SK-N-SH (cell line): ENCODE data around the gene ZNF346. TPM values are rescaled to one million over a fixed set of nuclear protein-coding genes. Genes with fewer than 3 reads are reported as not detected.
A peak's percentile ranks its signal among the peaks of the same experiment; 100 is the strongest.

ENCODE experiments used
- CTCF ChIA-PET: fragments of 300-600, 350-600 bp; formaldehyde crosslinking; extraction: SDS; loops from one replicate; lab custom pipeline; 2021; lab: Yijun Ruan, JAX
- POLR2A ChIA-PET: fragments of 350-600 bp; sonication (Branson Sonifier 250); formaldehyde crosslinking; extraction: SDS; loops from one replicate; lab custom pipeline; 2020; ENCODE audit warnings: antibody characterized with exemption, inconsistent platforms; lab: Yijun Ruan, JAX
- DNase-seq: peaks from one replicate; pipeline ENCODE4 v3.0.0; 2012
- H2AFZ ChIP-seq: fragments of 200-600 bp; sonication (generic); 2 replicates; pipeline ENCODE4 v1.8.1; 2016; ENCODE audit warnings: antibody characterized with exemption, mild to moderate bottlenecking, low read depth
- H3F3A ChIP-seq: fragments of 200-600 bp; sonication (generic); replicated peaks from 2 replicates; pipeline ENCODE3; 2016; ENCODE audit warnings: antibody characterized with exemption, mild to moderate bottlenecking; ENCODE audit not compliant: insufficient read depth
- H3K27ac ChIP-seq, 2 experiments: fragments of 200-500 bp in 1 of 2; fragments of 200-600 bp in 1 of 2; sonication (Bioruptor generic) in 1 of 2; sonication (generic), shearing (Covaris generic) in 1 of 2; 2 replicates each; pipeline versions ENCODE4 v1.5.1 to v1.6.1; 2014 to 2016; ENCODE audit warnings: low read depth in 2 of 2, inconsistent platforms in 1 of 2, low read length in 1 of 2, mild to moderate bottlenecking in 1 of 2, mixed read lengths in 1 of 2
- H3K27me3 ChIP-seq: fragments of 200-600 bp; sonication (generic), shearing (Covaris generic); 2 replicates; pipeline ENCODE4 v1.6.1; 2016; ENCODE audit warnings: mixed run types; ENCODE audit not compliant: insufficient read depth
- H3K36me3 ChIP-seq, 2 experiments: fragments of 200-500 bp in 1 of 2; fragments of 200-600 bp in 1 of 2; sonication (Bioruptor generic) in 1 of 2; sonication (generic) in 1 of 2; replicated peaks in 1 of 2; 2 replicates each; pipeline versions ENCODE3 to v1.5.1; 2014 to 2016; ENCODE audit warnings: low read length in 1 of 2, mild to moderate bottlenecking in 1 of 2; ENCODE audit not compliant: insufficient read depth in 2 of 2, control insufficient read depth in 1 of 2
- H3K4me1 ChIP-seq, 2 experiments: fragments of 200-500 bp in 1 of 2; fragments of 200-600 bp in 1 of 2; sonication (Bioruptor generic) in 1 of 2; sonication (generic), shearing (Covaris generic) in 1 of 2; 2 replicates each; pipeline versions ENCODE4 v1.5.1 to v1.6.1; 2014 to 2016; ENCODE audit warnings: low read depth in 1 of 2, low read length in 1 of 2, mixed run types in 1 of 2; ENCODE audit not compliant: insufficient read depth in 2 of 2, control insufficient read depth in 1 of 2
- H3K4me2 ChIP-seq: fragments of 200-600 bp; sonication (generic), shearing (Covaris generic); 2 replicates; pipeline ENCODE4 v1.6.1; 2017; ENCODE audit warnings: mixed run types
- H3K4me3 ChIP-seq, 2 experiments: fragments of 200-500 bp in 1 of 2; fragments of 200-600 bp in 1 of 2; sonication (Bioruptor generic) in 1 of 2; sonication (generic), shearing (Covaris generic) in 1 of 2; 2 replicates each; pipeline versions ENCODE4 v1.5.1 to v1.8.1; 2014 to 2016; ENCODE audit warnings: low read depth in 2 of 2, inconsistent platforms in 1 of 2, low read length in 1 of 2, mild to moderate bottlenecking in 1 of 2, mixed read lengths in 1 of 2, moderate library complexity in 1 of 2
- H3K79me2 ChIP-seq: fragments of 200-600 bp; sonication (generic); 2 replicates; pipeline ENCODE4 v1.8.1; 2017; ENCODE audit warnings: mild to moderate bottlenecking; ENCODE audit not compliant: insufficient read depth
- H3K9ac ChIP-seq: fragments of 200-600 bp; sonication (generic); 2 replicates; pipeline ENCODE4 v1.6.1; 2017; ENCODE audit warnings: mixed run types
- H3K9me2 ChIP-seq: fragments of 200-600 bp; sonication (generic); 2 replicates; pipeline ENCODE4 v1.6.1; 2017; ENCODE audit warnings: mixed run types
- H3K9me3 ChIP-seq: fragments of 200-600 bp; sonication (generic); 2 replicates; pipeline ENCODE4 v1.6.1; 2017; ENCODE audit warnings: mixed run types, mild to moderate bottlenecking, moderate library complexity
- H4K20me1 ChIP-seq: fragments of 200-600 bp; sonication (generic); 2 replicates; pipeline ENCODE4 v1.6.1; 2017; ENCODE audit warnings: mild to moderate bottlenecking, mixed run types; ENCODE audit not compliant: insufficient read depth
- ELF1 ChIP-seq: IDR thresholded peaks from 2 replicates; pipeline ENCODE4 v1.4.0; 2012
- EZH2phosphoT487 ChIP-seq: fragments of 200-600 bp; sonication (generic); IDR thresholded peaks from 2 replicates; pipeline ENCODE4 v1.6.1; 2017; ENCODE audit warnings: low read depth, mixed run types, mild to moderate bottlenecking, antibody characterized with exemption, moderate library complexity, borderline replicate concordance
- FOXJ3 ChIP-seq: sonication (generic); formaldehyde crosslinking; IDR thresholded peaks from 2 replicates; pipeline ENCODE4 v1.5.1; 2020; ENCODE audit warnings: mild to moderate bottlenecking, missing genetic modification reagents
- NFIC ChIP-seq: IDR thresholded peaks from 2 replicates; pipeline ENCODE4 v1.4.0; 2012; ENCODE audit warnings: borderline replicate concordance
- NRF1 ChIP-seq: IDR thresholded peaks from 2 replicates; pipeline ENCODE4 v1.6.1; 2012; ENCODE audit warnings: low read depth, mild to moderate bottlenecking, low read length
- RCOR1 ChIP-seq: fragments of 150-350 bp; IDR thresholded peaks from 2 replicates; pipeline ENCODE4 v1.6.1; 2017; ENCODE audit warnings: antibody characterized with exemption, low read length
- RXRA ChIP-seq: IDR thresholded peaks from 2 replicates; pipeline ENCODE4 v1.4.0; 2012; ENCODE audit warnings: low read depth, mild to moderate bottlenecking, borderline replicate concordance
- SMC3 ChIP-seq: IDR thresholded peaks from 2 replicates; pipeline ENCODE4 v1.6.1; 2012; ENCODE audit warnings: low read depth, low read length, improper control_type of control experiment
- TEAD4 ChIP-seq: IDR thresholded peaks from 2 replicates; pipeline ENCODE4 v1.4.0; 2012; ENCODE audit warnings: mild to moderate bottlenecking, borderline replicate concordance; ENCODE audit not compliant: insufficient read depth
- WGBS: methylation state at CpG from one replicate; pipeline ENCODE4 v1.1.6; 2017; ENCODE audit warnings: low lambda C conversion rate; 5-methylcytosine and 5-hydroxymethylcytosine counted together
- polyA plus RNA-seq, 3 experiments: library from polyadenylated mRNA; depleted of rRNA; stranded (reverse); fragments of >200 nt; gene quantifications; 2 replicates each; pipeline ENCODE4 v1.2.3, GENCODE V29; 2012
- TF ChIP-seq, protein P1 (sequence below): IDR thresholded peaks from 2 replicates; pipeline ENCODE4 v1.4.0; 2012; ENCODE audit warnings: low read depth, borderline replicate concordance
- TF ChIP-seq, protein P2 (sequence below): fragments of 150-350 bp; IDR thresholded peaks from 2 replicates; pipeline ENCODE4 v1.6.1; 2017; ENCODE audit warnings: antibody characterized with exemption, low read length, low read depth, borderline replicate concordance

The ZNF346 gene
- polyA plus RNA-seq, 1 of the 3 experiments (the other 2 are of a cell fraction): 15.1 TPM

DNA sequence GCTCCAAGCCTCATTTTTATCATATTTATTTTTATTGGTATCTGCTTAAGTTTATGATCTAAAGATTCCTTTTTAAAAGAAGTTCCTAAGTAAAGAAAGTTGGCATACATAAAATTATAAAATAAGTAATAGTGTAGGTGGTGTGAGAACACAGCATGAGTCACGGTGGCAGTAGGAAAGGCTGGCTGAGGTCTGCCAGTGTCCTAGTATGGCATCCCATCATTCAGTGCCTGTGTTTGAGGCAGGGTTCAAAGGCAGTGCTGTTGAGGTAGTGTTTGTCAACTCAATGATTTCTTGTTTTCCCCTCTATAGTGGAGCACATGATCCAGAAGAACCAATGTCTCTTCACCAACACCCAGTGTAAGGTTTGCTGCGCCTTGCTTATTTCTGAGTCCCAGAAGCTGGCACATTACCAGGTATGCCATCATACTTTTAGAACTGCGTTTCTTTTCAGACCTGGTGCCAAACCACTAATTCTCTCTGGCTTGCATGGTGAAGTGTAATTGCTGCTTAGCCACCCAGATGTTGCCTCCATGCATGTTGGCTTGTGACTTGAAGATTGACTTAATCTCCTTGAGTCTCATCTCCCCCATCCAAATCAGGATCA, 18.4 kb downstream of the ZNF346 start:
- H3K36me3 ChIP-seq: peaks cover 18 to 22% of the 10 kb centered on the region in 2 experiments
- no peak overlapping the region for H3K27ac ChIP-seq
- no peaks in the 10 kb centered on the region for H3F3A ChIP-seq
- H3K4me2 ChIP-seq: no peak overlapping the region
- CTCF ChIA-PET: interaction anchor here (0.8 to 1.4 kb wide), 4 partner anchors 18 to 380 kb away, joined by 4 to 5 read pairs (median 4); no protein-coding TSS in a partner anchor
- H3K9me2 ChIP-seq: no peaks in the 10 kb centered on the region
- TF ChIP-seq RXRA: no peak
- TF ChIP-seq NFIC: peak; percentile 61
- H3K79me2 ChIP-seq: peaks cover 37% of the 10 kb centered on the region; the same call in 1 of the 2 replicates
- no peak overlapping the region for H2AFZ ChIP-seq
- WGBS: 80% methylated on average over 3 of the region's 3 CpGs
- POLR2A ChIA-PET: no interaction called here
- H3K27me3 ChIP-seq: no peaks in the 10 kb centered on the region
- 0 out of 2 replicates have a peak, but pooled peaks cover 8% of the 10 kb centered on the region for H4K20me1 ChIP-seq
- no peaks in the 10 kb centered on the region for H3K4me1 ChIP-seq
- no peak overlapping the region for H3K4me3 ChIP-seq
- no peak overlapping the region for H3K9ac ChIP-seq
- no peaks in the 10 kb centered on the region for H3K9me3 ChIP-seq
- DNase-seq: no peak

DNA sequence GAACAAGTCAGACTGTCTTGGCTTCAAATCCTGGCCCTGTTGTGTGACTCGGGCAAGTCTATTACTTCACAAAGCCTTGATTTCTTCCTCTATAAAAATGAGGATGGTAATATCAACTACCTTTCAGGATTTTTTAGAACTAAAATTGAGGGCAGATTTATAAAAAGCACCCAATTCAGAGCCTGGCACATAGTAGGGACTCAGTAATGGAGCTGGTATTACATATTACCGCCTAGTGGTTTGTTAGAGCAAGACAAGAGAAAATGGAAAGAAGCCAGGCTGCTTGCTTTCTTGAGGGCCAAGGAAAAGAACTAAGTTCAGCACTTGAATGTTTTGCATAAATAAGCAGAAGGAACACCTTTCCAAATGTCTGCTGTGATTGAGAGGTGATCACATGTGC, 19.4 kb downstream of the ZNF346 start:
- Histone ChIP-seq H2AFZ (no peak overlapping the region), H3K9me2 (no peaks in the 10 kb centered on the region), H3K36me3 (peaks cover 24 to 26% of the 10 kb centered on the region in 2 experiments), H3K9ac (no peak overlapping the region), H4K20me1 (0 out of 2 replicates have a peak, but pooled peaks cover 2% of the 10 kb centered on the region), H3F3A (peaks cover 5% of the 10 kb centered on the region), H3K4me2 (no peak overlapping the region), H3K27me3 (no peaks in the 10 kb centered on the region)
- 95% methylated on average over 2 of the region's 2 CpGs for WGBS
- no peak for DNase-seq
- CTCF ChIA-PET: interaction anchor here (0.7 to 1.4 kb wide), 6 partner anchors 9 to 381 kb away, joined by 4 to 5 read pairs (median 4); no protein-coding TSS in a partner anchor
- TF ChIP-seq, protein P1, sequence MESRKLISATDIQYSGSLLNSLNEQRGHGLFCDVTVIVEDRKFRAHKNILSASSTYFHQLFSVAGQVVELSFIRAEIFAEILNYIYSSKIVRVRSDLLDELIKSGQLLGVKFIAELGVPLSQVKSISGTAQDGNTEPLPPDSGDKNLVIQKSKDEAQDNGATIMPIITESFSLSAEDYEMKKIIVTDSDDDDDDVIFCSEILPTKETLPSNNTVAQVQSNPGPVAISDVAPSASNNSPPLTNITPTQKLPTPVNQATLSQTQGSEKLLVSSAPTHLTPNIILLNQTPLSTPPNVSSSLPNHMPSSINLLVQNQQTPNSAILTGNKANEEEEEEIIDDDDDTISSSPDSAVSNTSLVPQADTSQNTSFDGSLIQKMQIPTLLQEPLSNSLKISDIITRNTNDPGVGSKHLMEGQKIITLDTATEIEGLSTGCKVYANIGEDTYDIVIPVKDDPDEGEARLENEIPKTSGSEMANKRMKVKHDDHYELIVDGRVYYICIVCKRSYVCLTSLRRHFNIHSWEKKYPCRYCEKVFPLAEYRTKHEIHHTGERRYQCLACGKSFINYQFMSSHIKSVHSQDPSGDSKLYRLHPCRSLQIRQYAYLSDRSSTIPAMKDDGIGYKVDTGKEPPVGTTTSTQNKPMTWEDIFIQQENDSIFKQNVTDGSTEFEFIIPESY: no peak
- TF ChIP-seq TEAD4 (no peak), EZH2phosphoT487 (no peak), NFIC (no peak), FOXJ3 (CRISPR knock-in tag) (no peak), RCOR1 (no peak), ELF1 (no peak), SMC3 (no peak), NRF1 (no peak)
- TF ChIP-seq, protein P2, sequence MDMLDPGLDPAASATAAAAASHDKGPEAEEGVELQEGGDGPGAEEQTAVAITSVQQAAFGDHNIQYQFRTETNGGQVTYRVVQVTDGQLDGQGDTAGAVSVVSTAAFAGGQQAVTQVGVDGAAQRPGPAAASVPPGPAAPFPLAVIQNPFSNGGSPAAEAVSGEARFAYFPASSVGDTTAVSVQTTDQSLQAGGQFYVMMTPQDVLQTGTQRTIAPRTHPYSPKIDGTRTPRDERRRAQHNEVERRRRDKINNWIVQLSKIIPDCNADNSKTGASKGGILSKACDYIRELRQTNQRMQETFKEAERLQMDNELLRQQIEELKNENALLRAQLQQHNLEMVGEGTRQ: no peak
- TF ChIP-seq, all 33 proteins: peak for 0
- peaks cover 27% of the 10 kb centered on the region; the same call in 1 of the 2 replicates for H3K79me2 ChIP-seq
- no peaks in the 10 kb centered on the region for H3K9me3 ChIP-seq
- H3K4me1 ChIP-seq: no peaks in the 10 kb centered on the region
- H3K4me3 ChIP-seq: no peak overlapping the region
- POLR2A ChIA-PET: no interaction called here
- no peak overlapping the region for H3K27ac ChIP-seq
